Erythroblast (primary cell): ENCODE measurements around the gene LAMB3.

Source experiments
- GATA1 ChIP-seq: IDR thresholded peaks from 2 replicates; pipeline ENCODE4 v1.6.1; 2011; ENCODE audit warnings: low read depth, mild to moderate bottlenecking, control low read depth, low read length, moderate library complexity
- POLR2A ChIP-seq: IDR thresholded peaks from 2 replicates; pipeline ENCODE4 v1.6.1; 2011; ENCODE audit warnings: mild to moderate bottlenecking, low read length

- no peak for TF ChIP-seq POLR2A
- no peak for TF ChIP-seq GATA1
Measured at GRCh38 chr1:209688746-209689234, 36.6 kb upstream of the LAMB3 start.
